GM21737 (cell line): ENCODE data around the gene SLC7A1.

Experiments used
- ATAC-seq: cut with Tn5 transposase; IDR thresholded peaks from one replicate; pipeline ENCODE4 v1.9.1; 2021; ENCODE audit warnings: mild to moderate bottlenecking, moderate library complexity; ENCODE audit not compliant: unreplicated experiment

Gene SLC7A1

GRCh38 chr13:29513002-29513980, 82.2 kb downstream of the SLC7A1 start:
- ATAC-seq: no peak

- ATAC-seq: no peak
Observed at GRCh38 chr13:29511980-29512379, 83.5 kb downstream of the SLC7A1 start.

GRCh38 chr13:29511106-29511796, 84.2 kb downstream of the SLC7A1 start:
- no peak for ATAC-seq

GRCh38 chr13:29510651-29511084, 84.8 kb downstream of the SLC7A1 start:
- no peak for ATAC-seq

- no peak for ATAC-seq
Observed at GRCh38 chr13:29509999-29510589, 85.4 kb downstream of the SLC7A1 start.

- no peak for ATAC-seq
Observed at GRCh38 chr13:29508876-29509252, 86.6 kb downstream of the SLC7A1 start.

GRCh38 chr13:29508130-29508875, 87.2 kb downstream of the SLC7A1 start:
- ATAC-seq: no peak

- ATAC-seq: no peak
Observed at GRCh38 chr13:29507356-29507755, 88.1 kb downstream of the SLC7A1 start.

GRCh38 chr13:29505950-29506349, 89.5 kb downstream of the SLC7A1 start:
- no peak for ATAC-seq

- ATAC-seq: no peak
Observed at GRCh38 chr13:29505511-29505910, 90.0 kb downstream of the SLC7A1 start.

- ATAC-seq: no peak
Observed at GRCh38 chr13:29504691-29505090, 90.8 kb downstream of the SLC7A1 start.

GRCh38 chr13:29503041-29503837, 92.2 kb downstream of the SLC7A1 start:
- ATAC-seq: no peak

GRCh38 chr13:29502391-29503008, 93.0 kb downstream of the SLC7A1 start:
- ATAC-seq: no peak

GRCh38 chr13:29501674-29502073, 93.8 kb downstream of the SLC7A1 start:
- ATAC-seq: no peak

- no peak for ATAC-seq
Observed at GRCh38 chr13:29500386-29500785, 95.1 kb downstream of the SLC7A1 start.

GRCh38 chr13:29499506-29500165, 95.9 kb downstream of the SLC7A1 start:
- no peak for ATAC-seq

GRCh38 chr13:29498426-29499040, 97.0 kb downstream of the SLC7A1 start:
- no peak for ATAC-seq

- ATAC-seq: no peak
Observed at GRCh38 chr13:29497137-29497654, 98.3 kb downstream of the SLC7A1 start.
